GM19455 (cell line): ENCODE results near the gene CTNND2.

Source experiments
- ATAC-seq: cut with Tn5 transposase; IDR thresholded peaks from one replicate; pipeline ENCODE4 v1.9.1; 2021; ENCODE audit not compliant: unreplicated experiment

Gene CTNND2

DNA sequence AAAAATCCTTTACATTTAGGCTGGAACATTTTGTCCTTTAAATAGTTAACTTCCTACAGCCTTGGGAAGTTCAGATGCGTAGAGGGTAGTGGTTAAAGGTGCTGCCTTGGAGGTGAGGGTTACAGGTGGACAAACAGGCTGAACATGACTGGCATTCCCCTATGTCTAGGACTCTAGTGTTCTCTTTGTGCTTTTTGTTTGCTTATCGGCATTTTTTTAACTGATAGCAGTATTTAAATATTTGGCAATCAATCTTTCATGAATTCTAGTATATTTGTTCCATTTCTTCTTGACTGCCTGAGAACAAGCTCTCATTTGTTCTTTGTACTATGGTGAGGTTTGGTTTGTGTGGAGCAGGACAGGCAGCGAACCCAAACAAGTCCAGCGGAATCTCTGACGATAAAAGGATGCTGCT lies 307.6 kb downstream of the CTNND2 start:
- no peak for ATAC-seq

DNA sequence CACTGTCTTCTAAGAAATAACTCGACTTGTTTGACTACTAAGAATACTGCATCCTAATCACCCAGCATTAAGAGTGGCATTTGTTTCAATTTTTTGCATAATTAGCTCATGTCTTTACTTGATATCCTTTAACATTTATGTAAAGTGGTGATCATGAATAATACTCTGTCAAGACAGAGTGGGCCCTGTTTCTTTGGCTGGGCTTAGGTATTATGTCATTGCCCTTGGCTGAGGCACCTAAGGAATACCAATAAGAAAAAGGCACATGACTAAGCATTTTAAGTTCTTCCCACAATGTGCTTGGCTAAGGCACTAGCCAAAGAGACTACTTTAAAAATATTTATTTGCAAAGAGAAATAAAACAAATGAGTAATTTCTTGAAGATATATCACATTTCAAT lies 308.1 kb downstream of the CTNND2 start:
- ATAC-seq = no peak

DNA sequence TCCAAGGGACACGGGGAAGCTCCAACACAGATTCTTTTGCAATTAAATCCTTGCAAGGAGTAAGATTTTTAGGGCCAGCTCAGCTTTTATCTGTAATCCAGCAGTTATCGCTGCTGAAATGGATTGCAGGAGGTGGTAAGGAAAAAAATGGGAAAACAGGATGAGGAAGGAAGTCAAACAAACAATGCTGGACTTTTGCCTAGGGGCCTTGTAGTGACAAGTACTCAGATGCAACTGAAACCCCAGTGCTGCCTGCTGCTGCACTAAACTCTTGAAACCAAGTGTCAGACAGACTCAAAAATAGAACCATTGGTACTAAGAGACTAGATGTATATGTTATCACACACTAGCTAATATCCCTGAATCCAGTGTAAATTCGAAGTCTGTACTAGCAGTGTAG lies 309.2 kb downstream of the CTNND2 start:
- no peak for ATAC-seq

DNA sequence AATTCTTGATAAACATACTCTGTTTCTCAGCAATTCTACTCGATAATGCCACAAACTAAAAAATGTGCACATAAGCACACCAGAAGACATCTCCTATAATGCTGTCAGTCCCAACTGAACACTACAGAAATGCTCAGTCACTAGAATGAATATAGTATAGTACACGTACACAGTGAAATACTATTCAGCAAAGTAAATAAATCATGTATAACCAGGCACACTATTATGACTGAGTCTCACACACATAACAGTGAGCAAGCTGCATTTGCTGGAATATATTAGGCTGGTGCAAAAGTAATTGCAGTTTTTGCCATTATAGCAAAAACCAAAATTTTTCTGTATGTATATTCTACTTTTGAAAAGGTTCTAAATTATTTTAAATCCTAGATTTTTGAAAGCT lies 310.2 kb downstream of the CTNND2 start:
- no peak for ATAC-seq

- ATAC-seq = no peak
Observed at GRCh38 chr5:11590475-11590874, 313.8 kb downstream of the CTNND2 start.

DNA sequence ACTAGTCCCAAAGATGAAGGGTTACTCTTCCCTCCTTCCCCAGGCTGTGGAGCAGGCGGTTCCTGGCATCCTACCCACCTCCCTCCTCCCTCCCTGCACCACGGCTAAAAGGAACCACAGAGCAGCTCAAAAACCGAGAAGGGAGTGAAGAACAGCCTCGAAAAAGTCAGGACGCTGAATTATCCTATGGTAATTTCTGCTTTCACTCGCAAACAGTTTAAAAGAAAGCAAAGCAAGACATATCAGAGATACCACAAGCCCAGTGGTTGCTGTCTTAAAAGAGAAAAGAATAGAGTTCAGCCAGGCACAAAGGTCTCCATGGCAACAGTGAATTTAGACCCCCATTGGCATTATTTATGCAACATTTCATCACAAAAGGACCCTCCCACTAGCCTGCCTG lies 315.4 kb downstream of the CTNND2 start:
- ATAC-seq = no peak

DNA sequence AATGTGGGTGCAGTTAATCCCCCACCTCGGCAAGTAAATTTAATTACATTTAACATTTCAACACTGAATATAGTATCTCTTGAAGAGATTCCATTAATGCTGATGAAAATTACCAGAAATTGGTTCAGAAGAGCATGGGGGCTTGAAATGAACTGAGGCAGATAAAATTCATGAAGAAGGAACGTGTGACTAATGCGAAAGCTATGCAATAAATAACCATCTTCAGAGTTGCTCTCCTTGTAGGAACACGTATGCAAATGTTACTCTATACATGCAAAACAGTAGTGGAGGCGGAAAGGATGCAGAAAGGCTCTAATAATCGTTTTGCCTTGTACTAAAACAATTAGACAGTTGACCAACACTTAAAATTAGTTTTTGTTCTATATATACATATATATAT lies 320.2 kb downstream of the CTNND2 start:
- no peak for ATAC-seq

DNA sequence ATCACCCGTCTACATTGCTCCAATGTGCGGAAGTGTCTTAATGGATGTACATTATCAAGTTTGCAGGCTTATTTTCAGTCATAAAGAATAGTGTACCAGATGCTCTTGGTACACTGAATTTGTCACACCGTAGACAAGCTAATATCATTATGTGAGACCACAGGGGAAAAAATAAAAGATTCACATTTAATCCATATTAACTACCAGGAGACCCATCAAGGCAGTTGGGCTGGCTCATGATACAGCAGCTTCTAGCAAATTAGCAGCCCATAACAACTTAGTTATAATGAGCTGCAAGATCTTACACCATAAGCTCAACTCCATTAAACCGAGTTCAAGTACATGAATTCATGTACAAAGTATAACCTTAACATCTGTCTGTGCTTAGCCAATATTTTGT lies 324.9 kb downstream of the CTNND2 start:
- ATAC-seq = no peak

DNA sequence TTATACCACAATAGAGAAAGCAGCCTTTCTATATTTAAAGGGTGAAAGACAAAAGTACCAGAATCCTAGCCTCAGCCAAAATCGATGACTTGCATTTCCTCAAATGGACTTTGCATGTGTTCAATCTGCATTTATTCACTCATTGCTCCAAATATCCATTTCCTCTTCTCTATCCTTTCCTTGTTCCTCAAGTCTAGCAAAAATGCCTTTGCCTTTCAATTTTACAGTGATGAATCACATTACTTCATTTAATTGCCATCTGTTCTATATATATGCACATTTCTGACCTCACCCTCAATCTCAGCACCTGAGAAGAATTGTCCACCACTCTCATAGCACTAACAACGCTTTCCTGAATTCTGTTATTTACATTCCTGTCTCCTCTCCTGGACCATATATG lies 329.5 kb downstream of the CTNND2 start:
- ATAC-seq = no peak

DNA sequence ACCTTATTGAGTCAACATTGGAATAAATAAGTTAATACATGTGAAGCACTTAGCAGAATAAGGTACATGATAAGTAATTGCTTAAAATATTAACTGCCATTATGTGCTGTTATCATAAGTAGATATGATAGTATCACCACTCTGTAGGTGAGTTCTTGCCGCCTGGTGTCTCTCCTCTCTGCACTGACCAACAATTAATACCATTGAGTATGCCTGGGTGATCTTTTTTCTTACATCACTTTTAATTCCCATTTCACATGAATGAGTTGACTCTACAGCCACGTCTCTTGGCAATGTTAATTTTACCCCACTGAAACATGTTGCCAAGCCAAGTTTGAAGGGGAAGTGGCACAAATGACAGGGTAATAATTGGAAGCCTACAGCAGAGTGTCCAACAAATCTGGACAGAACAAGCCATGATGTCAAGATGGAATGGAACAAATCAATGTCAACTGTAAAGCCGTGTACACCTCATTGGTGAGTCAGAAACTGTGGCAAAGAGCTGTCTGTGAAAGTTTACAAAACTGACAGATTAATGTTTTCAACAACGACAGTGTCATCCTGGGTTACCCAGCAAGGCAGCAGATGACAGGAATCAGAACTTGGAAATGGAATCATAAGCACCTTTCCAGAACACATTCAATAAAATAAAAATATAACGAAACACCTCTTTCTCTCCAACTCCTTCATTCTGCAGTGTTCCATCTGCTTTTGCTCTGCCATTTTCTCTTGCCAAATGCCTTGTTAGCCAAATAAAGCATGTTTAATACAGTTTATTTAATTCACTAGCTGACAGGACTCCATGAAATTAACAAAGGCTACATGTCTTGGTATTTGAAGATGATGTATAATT lies 330.9 kb downstream of the CTNND2 start:
- ATAC-seq = no peak

DNA sequence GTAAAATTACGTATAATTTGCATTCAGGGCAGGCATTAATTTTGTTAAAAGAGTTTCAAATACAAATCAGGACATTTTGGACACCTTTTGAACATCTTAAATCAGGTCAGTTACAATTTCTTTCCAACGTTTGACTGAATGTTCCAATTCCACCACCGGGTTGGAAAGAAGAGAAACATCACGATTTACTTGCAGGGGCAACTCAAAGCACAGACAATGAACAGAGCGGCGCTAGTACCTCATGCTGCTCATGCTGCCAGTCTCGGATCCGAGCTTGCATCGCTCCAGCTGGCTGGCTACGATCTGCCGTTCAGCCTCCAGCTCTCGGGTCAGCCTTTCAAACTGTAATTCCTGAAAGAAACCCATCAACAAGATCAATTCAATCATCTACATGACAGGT lies 339.5 kb downstream of the CTNND2 start:
- no peak for ATAC-seq

- no peak for ATAC-seq
Observed at GRCh38 chr5:11563822-11564221, 340.4 kb downstream of the CTNND2 start.

GRCh38 chr5:11560915-11561697 lies 343.1 kb downstream of the CTNND2 start:
- ATAC-seq = no peak

DNA sequence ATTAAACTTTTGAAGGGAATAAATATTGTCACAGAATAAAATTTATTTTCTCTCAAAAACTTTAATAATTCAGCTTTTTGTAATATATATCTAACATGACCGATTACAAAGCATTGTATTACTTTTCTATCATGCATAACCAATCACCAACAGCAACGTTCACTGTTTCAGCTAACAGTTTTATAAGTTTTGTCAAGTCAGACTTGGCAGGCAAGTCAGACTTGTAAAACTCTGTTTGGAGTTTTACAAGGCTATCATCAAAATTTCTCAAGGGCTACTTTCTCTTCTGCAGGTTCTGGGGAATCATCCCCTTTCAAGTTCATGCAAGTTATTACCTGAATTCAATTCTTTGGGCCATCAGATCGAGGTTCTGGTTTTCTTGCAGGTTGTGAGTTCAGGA lies 347.2 kb downstream of the CTNND2 start:
- no peak for ATAC-seq

- ATAC-seq = no peak
Observed at GRCh38 chr5:11555171-11555570, 349.1 kb downstream of the CTNND2 start.

DNA sequence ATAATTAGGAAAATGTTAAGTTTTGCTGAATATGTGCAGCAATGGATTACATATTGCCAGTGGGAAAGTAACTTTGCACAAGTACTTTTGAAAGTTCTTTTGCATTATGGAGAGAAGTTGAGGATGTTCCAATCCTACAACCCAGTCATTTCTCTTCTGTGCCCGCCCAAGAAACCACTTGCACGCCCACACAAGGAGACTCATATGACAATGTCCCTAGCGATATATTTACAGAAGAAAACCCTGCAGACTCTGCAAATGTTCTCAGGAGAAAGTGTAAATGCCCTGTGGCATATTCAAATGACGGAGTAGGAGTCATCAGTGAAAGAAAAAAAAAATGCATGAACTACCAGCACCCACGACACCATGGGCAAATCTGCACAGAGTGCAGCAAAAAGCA lies 356.5 kb downstream of the CTNND2 start:
- ATAC-seq = no peak

DNA sequence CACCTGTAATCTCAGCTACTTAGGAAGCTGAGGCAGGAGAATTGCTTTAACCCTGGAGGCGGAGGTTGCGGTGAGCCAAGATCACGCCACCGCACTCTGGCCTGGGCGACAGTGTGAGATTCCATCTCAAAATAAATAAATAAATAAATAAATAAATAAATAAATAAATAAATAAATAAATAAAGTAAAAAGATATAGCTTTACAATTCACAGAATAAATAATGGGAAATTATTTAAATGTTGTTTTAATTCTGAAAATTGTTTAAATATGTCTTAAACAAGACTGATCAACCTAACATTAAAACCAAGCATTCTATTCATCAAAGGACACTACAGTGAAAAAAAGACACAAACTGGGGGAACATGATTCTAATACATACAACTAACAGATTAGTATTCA lies 357.1 kb downstream of the CTNND2 start:
- ATAC-seq = no peak

DNA sequence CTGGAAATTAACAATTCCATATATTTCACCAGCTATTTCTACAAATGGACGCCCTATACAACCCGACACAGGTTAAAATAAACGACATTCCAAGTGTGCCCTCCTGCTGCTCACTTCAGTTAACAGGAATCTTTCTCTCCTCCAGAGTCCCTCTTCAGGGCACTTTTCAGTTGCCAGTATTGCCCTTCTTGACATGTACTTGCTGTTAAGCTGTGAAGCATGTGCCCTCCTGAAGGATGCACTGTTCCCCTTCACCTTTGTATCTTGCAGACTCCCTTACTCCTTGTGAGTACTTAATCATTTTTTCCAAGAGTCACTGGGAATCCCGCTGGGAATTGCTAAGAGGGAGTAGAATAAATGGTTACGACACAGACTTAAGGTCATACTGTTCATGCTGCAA lies 364.1 kb downstream of the CTNND2 start:
- no peak for ATAC-seq

DNA sequence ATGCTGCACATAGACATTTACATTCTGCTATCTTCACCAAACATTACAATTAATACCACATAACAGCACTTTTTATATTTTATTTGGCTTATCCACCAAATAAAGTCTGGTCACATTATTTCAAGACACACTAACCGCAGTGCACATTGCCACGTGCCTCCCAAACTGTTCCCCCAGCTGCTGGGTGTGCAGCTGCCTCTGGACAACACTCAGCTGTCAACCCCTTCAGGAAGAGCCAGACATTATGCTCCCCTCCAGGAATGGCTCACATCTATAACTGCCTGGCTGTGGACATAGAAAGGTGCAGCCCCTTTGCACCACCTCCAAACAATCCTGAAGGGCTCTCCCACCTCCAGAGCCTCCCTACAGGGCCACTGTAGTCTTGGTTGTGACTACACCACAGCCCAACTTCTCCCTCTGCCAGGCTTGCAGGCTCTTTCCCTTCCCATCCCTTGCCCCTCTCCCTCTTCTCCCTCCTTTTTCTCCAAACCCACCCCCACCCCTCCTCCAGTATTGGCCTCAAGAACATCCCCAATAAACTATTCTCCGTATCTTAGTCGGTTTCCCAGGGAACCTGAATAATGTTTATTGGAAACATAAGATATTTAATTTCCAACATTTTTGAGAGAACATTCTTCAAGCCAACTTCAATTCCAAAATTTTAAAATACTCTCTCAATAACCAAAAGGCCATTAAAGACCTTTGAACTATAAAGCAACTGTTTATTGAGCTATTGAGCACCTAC lies 372.3 kb downstream of the CTNND2 start:
- ATAC-seq = no peak

DNA sequence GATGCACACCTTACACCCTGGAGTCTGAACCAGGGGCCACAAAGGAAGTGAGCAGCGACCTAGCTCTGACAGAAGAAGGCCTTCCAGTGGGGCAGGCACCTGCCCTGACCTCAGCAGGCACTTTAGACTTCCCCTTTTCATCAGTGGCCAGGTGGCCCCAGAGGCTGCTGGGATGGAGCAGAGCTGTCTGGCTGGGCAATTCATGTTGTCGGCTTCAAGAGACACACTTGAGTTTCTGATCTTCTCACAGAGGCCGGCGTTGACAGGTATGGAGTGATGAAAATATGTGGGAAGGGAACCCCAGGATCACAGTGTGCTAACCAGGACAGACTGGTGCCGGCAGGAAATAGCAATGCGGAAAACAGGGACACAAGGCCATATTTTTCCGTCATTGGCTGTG lies 375.5 kb downstream of the CTNND2 start:
- ATAC-seq = no peak

DNA sequence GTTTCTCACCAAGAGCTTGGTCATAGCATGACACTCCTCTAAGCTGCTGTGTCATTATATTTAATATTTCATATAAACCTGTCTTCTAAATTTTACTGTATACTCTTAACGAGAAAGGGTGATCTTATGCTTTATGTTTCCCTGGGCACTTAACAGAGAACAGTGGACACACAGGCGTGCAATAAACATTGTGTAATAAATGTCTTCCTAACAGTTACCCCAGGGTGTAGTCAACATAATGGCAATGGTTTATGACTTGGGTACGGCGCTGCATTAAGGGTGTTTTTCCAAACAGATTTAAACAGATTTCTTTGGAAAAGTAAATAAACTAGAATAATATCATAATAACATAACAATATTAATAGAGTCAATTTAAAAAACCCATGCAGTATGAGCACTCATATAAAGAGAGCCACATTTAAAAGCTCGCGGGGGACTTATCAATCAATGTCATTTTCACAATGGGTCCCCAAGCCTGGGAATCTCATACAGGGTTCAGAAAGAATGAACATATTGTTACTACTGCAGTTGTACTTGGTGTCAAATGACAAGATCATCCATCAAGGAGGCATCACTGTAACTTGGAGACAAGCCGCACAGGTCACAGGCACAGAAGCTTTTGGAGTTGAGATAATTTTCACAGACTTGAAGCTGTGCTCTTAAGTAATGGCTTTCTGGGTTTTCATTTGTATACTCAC lies 376.4 kb downstream of the CTNND2 start:
- ATAC-seq = no peak
